Activated B cell treated with CpG ODN at 0.5 μM for 24 hours (primary cell): ENCODE results near the gene TPRA1. TPM values are rescaled to one million over a fixed set of nuclear protein-coding genes. Genes with fewer than 3 reads are reported as not detected.

ENCODE experiments used
- ATAC-seq: fragments of 200-7000 bp; cut with Tn5 transposase; one replicate; pipeline ENCODE4 v1.10.0; 2021; ENCODE audit warnings: low read depth, mild to moderate bottlenecking, moderate library complexity
- CTCF ChIA-PET: fragments of 350-600 bp; sonication (Branson Sonifier 250); formaldehyde crosslinking; loops from one replicate; lab custom pipeline; 2021; ENCODE audit warnings: antibody characterized with exemption; lab: Charles Lee
- POLR2A ChIA-PET: fragments of 350-600 bp; sonication (Branson Sonifier 250); formaldehyde crosslinking; loops from one replicate; lab custom pipeline; 2021; ENCODE audit warnings: antibody characterized with exemption; lab: Charles Lee
- DNase-seq: peaks from one replicate; pipeline ENCODE4 v3.0.0; 2022
- H3K27ac Mint-ChIP-seq: one replicate; pipeline ENCODE4 v1.8.0; 2020; ENCODE audit warnings: mixed read lengths
- H3K27me3 Mint-ChIP-seq: one replicate; pipeline ENCODE4 v1.8.0; 2021; ENCODE audit warnings: mixed read lengths
- H3K36me3 Mint-ChIP-seq: one replicate; pipeline ENCODE4 v1.8.0; 2021; ENCODE audit warnings: low read depth, mixed read lengths
- H3K4me1 Mint-ChIP-seq: one replicate; pipeline ENCODE4 v1.8.0; 2021; ENCODE audit warnings: mixed read lengths
- H3K4me3 Mint-ChIP-seq: one replicate; pipeline ENCODE4 v1.8.0; 2020; ENCODE audit warnings: mild to moderate bottlenecking, mixed read lengths
- H3K9me3 Mint-ChIP-seq: one replicate; pipeline ENCODE4 v1.8.0; 2020; ENCODE audit warnings: mixed read lengths
- intact Hi-C: fragments of 100-400 bp; cut with micrococcal nuclease; formaldehyde crosslinking; loops from one replicate; pipeline ENCODE4 v1.15.1; 2024
- total RNA-seq: library from RNA; stranded (reverse); gene quantifications from 2 replicates; pipeline ENCODE4 v1.2.3, GENCODE V29; 2022
- TF ChIP-seq, protein P1 (sequence below): fragments of 200-600 bp; IDR thresholded peaks from one replicate; pipeline ENCODE4 v1.8.0; 2022; ENCODE audit warnings: antibody characterized with exemption, mild to moderate bottlenecking

TPRA1 gene
- total RNA-seq, 1 donor from 2014 or later: 17.5 TPM

DNA sequence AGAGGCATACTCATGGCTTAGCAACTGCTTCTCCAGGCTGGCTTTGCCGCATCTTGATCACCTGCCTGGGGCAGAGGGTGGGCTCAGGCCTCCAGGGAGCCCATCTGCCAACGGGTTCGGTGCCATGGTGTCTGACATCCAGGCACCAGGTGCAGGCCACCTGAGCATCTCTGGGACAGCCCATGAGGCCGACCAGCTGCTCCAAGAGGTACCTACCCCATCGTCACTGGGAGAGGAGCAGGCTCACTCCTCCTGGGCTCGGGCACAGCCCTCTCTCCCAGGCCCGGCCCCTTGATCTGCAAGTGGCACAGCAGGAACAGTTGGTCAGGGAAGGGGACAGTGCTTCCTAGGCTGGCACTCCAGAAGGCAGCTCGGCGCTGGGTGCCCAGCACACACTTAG, 21.9 kb downstream of the TPRA1 start:
- no peak for ATAC-seq
- TF ChIP-seq, protein P1, sequence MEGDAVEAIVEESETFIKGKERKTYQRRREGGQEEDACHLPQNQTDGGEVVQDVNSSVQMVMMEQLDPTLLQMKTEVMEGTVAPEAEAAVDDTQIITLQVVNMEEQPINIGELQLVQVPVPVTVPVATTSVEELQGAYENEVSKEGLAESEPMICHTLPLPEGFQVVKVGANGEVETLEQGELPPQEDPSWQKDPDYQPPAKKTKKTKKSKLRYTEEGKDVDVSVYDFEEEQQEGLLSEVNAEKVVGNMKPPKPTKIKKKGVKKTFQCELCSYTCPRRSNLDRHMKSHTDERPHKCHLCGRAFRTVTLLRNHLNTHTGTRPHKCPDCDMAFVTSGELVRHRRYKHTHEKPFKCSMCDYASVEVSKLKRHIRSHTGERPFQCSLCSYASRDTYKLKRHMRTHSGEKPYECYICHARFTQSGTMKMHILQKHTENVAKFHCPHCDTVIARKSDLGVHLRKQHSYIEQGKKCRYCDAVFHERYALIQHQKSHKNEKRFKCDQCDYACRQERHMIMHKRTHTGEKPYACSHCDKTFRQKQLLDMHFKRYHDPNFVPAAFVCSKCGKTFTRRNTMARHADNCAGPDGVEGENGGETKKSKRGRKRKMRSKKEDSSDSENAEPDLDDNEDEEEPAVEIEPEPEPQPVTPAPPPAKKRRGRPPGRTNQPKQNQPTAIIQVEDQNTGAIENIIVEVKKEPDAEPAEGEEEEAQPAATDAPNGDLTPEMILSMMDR: no peak
- Mint-ChIP-seq H3K9me3 (no peaks in the 10 kb centered on the region), H3K27ac (no peak overlapping the region), H3K27me3 (no peaks in the 10 kb centered on the region), H3K4me1 (peaks cover 3% of the 10 kb centered on the region), H3K4me3 (no peak overlapping the region), H3K36me3 (peaks cover 27% of the 10 kb centered on the region)
- POLR2A ChIA-PET: no interaction called here
- CTCF ChIA-PET: no interaction called here
- intact Hi-C loops: no loop called here
- DNase-seq: no peak

DNA sequence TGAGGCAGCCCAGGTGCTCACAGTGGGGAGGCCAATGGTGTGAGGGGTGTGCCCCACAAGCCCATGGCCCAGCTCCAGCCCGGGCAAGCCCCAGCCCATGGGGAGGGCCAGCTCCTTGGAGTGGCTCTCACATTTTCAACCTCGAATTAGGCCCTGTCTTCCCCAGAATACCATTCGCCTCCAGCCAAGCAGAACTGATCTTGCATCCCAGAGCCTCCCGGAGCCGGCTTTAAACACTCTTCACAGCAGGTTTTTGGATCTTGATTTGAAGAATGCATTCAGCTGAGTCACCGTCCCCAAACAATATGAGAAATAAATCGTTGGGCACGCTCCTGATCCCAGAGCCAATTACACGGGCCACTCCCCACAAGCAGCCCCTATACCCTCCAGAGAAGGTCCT, 23.7 kb downstream of the TPRA1 start:
- TF ChIP-seq, protein P1: no peak
- CTCF ChIA-PET: no interaction called here
- ATAC-seq (no peak), DNase-seq (no peak)
- H3K4me1 Mint-ChIP-seq: peaks cover 3% of the 10 kb centered on the region
- no peaks in the 10 kb centered on the region for H3K9me3 Mint-ChIP-seq
- H3K27ac Mint-ChIP-seq: no peak overlapping the region
- no peaks in the 10 kb centered on the region for H3K27me3 Mint-ChIP-seq
- no peak overlapping the region for H3K4me3 Mint-ChIP-seq
- H3K36me3 Mint-ChIP-seq: peaks cover 15% of the 10 kb centered on the region
- POLR2A ChIA-PET: no interaction called here
- intact Hi-C loops: no loop called here

DNA sequence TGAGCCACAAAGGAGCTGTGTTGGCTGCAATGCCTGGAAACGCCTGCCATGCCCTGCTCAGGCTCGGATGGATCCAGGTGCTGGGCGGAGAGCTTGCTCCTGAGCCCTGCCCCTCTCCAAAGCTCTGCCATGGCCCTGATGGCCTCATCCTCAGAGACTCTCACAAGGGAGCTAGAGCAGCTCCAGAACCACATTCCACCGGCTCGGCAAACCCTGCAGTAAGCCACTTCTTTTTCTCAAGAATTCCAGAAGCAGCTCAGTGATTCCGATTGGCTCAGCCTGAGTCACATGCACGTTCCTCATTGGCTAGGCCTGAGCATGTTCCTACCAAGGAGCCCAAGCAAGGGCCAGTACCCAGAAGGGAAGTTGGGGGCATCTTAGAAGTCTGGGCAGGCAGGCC, 24.8 kb downstream of the TPRA1 start:
- ChIA-PET POLR2A (no interaction called here), CTCF (no interaction called here)
- peaks cover 6% of the 10 kb centered on the region for H3K36me3 Mint-ChIP-seq
- H3K27ac Mint-ChIP-seq: no peak overlapping the region
- H3K4me3 Mint-ChIP-seq: no peak overlapping the region
- H3K4me1 Mint-ChIP-seq: peaks cover 3% of the 10 kb centered on the region
- H3K9me3 Mint-ChIP-seq: no peaks in the 10 kb centered on the region
- no peaks in the 10 kb centered on the region for H3K27me3 Mint-ChIP-seq
- no peak for ATAC-seq
- intact Hi-C loops: no loop called here
- no peak for DNase-seq
- TF ChIP-seq, protein P1: no peak

DNA sequence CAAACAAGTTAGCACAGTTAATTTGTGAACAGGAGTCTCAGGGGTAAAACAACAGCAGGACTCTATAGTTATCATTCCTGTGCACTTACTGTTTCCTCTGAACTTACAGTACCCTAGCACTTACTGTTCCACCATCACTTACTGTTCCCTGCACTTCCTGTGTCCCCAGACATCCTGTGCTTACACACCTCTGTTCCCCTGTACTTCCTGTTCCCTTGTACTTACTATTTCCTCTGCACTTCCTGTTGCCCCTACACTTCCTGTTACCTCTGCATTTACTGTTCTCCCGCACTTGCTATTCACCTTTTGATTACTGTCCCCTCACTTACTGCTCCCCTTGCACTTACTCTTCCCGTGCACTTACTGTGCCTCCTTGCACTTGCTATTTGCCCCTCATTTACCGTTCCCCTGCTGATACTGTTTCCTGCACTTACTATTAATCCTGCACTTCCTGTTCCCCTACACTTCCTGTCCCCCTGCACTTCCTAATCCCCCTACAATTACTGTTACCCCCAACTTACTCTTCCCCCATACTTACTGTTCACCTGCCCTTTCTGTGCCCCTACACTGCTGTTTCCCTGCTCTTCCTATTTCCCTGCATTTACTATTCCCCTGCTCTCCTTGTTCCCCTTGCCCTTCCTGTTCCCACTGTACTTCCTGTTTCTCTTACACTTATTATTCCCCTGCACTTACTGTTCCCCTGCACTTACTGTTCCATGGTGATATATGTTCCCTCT, 30.3 kb downstream of the TPRA1 start:
- H3K27ac Mint-ChIP-seq: no peak overlapping the region
- H3K36me3 Mint-ChIP-seq: no peaks in the 10 kb centered on the region
- peaks cover 10% of the 10 kb centered on the region for H3K9me3 Mint-ChIP-seq
- DNase-seq: no peak
- intact Hi-C loops: no loop called here
- POLR2A ChIA-PET: no interaction called here
- no peaks in the 10 kb centered on the region for H3K27me3 Mint-ChIP-seq
- CTCF ChIA-PET: no interaction called here
- H3K4me1 Mint-ChIP-seq: no peaks in the 10 kb centered on the region
- H3K4me3 Mint-ChIP-seq: no peak overlapping the region
- TF ChIP-seq, protein P1: no peak
- ATAC-seq: no peak

DNA sequence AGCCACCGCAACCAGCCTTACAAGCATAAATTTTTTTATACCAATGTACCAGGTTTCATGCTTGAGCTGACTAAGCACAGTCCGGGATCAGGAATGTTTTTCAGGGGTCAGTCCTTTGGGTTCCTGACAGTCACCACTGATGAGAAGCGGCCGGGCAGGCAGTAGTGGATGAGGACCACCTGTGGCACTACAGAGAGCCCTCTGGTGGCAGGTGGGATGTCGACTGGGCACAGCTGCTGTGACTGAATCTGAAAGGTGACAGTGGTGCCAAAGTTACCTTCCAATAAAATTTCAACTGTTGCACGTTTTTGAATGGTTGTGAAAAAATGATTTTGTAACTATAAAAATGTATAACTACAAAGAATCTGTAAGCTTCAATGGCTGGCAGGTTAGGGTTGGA, 34.0 kb downstream of the TPRA1 start:
- ChIA-PET POLR2A (no interaction called here), CTCF (no interaction called here)
- no peak for DNase-seq
- Mint-ChIP-seq H3K36me3 (no peaks in the 10 kb centered on the region), H3K4me3 (no peak overlapping the region), H3K27me3 (peaks cover 2% of the 10 kb centered on the region), H3K27ac (no peak overlapping the region), H3K4me1 (no peaks in the 10 kb centered on the region), H3K9me3 (peaks cover 10% of the 10 kb centered on the region)
- no peak for ATAC-seq
- intact Hi-C loops: no loop called here
- TF ChIP-seq, protein P1: no peak
